Activated CD8-positive, alpha-beta memory T cell treated with anti-CD3 and anti-CD28 coated beads for 24 hours (primary cell): ENCODE results near the gene ABCG1.
"Not testable (repeated sequence)": the region's sequence is repeated elsewhere in the genome, so short reads cannot be mapped to it uniquely, and the experiment has no call there.

ENCODE experiments used
- DNase-seq: peaks from one replicate; pipeline ENCODE4 v3.0.0-alpha.2; 2020

ABCG1 gene

DNA sequence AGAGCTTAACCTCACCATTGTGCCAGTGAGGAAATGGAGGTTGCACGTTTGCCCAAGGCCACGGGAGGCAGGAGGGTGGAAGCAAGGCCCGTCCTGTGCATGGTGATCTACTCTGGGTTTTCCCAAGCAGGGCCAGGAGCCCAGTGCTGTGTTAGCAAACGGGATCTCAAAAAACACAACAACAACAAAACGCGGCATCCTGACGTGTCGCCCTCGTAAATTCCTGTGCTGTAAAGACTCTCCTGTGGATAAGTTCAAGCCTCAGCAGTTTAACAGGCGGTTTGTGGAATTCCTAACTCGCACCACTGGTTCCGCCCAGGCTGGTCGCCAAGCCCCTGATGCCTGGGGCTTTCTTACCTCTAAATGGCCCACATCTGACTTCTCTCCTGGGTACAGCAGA, 57.1 kb downstream of the ABCG1 start:
- no peak for DNase-seq

DNA sequence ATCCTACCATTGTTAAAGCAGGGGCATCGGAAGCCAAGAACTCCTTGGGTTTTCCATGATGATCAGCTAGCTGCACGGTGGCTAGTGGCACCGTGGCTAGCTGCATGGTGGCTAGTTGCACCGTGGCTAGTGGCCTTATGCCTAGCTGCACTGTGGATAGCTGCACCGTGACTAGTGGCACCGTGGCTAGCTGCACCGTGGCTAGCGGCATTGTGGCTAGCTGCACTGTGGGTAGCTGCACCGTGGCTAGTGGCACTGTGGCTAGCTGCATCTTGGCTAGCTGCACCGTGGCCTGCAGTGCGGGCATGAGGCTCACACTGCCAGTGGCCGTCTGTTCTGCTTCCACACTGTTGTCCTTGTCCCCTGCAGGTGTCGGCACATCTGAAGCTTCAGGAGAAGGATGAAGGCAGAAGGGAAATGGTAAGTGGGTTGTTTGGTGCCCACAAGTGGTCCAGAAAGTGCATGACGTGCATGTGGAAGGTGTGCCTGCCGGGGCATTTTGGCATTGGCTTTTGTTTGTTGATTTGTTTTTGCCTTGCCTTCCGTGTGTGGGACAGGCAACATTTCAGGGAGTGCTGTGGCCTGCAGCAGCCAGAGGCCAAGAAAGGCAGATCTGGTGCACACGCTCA, 57.7 kb downstream of the ABCG1 start:
- DNase-seq = no peak

DNA sequence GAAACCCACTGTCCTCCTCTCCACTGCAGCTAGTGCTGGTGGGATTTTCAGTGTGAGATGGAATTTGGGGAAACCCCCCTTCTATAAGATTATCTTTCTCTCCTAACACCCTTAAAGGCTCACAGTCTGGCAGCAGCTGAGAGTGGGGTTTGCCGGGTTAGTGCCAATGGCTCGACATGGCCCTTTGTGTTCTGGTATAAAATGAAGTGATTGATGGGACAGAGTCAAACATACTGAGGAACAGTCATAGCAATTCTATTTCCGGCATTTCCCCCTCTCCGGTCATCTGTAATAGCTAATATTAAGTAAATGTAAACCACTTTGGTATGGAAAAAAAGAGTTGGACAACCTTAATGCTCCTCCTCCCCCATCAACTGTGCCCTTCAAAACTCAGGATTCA, 58.7 kb downstream of the ABCG1 start:
- no peak for DNase-seq

DNA sequence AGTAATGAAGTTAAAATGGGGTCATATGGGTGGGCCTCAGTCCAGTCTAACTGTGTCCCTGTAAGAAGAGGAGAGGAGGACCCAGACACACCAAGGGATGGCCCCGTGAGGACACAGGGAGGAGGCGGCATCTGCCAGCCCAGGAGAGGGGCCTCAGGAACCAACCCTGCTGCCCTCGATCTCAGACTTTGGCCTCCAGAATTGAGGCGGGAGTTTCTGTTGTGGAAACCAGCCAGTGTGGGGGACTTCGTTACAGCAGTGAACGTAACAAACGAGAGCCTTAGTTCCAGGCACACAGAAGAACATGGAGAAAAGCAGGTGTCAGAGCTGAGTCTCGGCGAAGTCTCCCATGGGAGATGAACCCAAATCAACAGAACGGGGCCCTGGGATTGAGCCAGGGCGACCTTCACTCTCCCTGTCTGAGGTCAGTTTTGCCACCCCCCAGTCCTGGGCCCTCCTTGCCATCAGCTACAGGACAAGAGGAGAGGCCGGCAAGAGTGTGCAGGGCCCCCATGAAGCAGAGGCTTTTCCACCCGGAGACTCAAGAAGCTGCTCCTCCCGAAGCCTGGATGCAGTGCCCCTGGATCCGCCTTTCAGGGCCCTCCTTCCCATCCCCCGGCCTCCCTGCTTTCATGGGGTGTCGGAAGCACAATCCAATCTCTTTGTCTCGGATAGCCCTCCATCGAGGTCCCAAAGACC, 59.7 kb downstream of the ABCG1 start:
- DNase-seq = no peak

DNA sequence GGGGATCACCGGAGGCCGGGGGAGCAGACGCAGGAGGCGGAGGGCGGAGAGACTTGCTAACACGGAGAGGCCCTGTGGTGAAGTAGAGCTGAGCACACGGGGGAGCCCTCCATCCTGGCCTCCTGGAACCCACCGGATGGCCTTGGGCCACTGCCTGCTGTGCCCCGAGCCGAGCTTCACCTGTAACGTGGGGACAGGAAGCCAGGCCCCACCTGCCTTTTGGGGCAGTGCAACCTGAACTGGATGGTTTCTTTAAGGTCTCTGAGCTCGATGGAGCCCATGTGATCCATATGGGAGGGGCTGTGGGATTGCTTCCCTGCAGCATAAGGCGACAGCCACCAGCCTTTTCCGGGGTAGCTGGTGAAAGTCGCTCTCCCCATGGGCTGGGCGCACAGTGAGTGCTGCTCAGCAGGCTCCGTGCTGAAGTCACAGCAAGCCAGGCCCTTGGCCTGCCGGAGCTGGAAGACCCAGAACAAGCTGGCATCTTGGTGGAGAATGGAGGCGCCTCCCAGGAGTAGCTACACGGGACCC, 60.5 kb downstream of the ABCG1 start:
- no peak for DNase-seq

DNA sequence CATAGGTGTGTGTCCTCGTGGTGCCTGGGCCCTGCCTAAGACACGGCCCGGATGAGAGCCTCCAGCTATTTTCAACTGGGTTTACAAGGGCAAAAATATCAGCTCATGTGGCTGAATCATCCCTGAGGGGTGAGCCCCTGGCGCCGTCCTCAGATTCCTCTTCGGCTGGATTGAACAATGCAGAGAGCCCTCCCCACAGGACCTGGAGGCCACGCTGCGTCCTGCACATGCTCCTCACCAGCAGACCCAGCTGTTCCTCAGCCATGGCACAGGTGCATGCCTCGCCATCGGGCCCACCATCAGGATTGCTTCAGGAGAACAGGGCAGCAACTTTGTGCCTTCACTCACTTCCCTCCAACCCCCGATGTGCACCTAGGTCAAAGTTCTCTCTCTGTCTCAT, 60.9 kb downstream of the ABCG1 start:
- no peak for DNase-seq

DNA sequence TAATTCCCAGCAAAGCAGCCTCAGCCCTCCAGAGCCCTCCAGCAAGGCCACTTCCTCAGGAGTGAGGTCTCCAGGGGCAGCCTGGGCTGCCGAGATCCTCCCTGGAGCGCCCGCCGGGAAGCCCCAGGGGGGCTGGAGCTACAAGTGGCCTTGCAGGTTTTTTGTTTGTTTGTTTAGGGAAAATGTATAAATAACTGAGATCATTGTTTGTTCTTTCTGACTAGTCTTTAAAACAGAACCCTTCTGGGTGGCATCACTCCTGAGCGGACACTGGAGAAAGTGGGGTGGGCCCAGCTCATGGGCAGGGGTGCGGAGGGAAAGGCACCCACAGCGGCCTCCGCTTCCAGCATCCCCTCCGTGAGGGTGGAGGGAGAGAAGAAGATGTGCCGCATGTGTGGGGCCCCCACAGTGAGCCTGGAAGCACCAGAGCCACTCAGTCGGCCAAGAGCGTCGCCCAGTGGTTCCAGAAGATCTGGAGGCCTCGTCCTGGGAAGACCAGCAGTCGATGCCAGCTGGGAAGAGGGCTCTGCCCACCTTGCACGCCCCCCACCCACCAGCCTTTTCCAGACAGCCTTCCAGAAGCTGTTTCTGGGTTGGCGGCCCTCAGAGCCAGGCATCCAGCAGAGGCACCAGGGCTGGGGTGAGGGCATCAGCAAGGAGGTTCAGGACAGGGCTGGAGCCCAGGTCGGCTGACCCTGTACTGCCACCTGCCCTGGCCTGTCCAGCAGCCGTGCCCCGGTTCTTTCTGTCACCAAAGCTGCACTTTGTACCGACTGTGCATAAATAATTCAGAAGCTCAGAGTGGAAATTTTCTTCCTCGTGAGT, 61.6 kb downstream of the ABCG1 start:
- no peak for DNase-seq

DNA sequence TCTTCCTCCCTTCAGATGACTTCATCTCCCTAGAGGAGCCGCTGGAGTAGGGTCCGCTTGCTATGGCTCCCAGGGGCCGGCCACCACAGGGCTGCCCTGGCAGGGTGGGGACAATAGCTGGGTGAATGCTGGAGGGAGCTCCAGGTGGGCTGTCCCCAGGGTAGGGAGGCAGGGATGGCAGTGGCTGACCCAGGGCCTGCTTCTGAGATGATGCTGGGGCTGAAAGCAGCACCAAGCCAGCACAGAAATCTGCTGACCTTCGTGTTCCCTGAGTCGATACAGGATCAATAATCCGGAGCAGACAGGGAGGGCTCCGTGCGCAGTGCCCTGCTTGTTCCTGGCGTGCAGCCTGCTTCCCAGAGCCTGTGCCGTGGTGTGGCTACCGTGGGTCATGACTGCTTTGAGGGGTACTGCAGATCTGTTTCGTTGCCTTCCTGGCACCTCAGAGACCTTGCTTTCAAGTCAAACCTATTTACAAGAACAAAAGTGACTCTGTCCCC, 62.3 kb downstream of the ABCG1 start:
- DNase-seq = no peak

DNA sequence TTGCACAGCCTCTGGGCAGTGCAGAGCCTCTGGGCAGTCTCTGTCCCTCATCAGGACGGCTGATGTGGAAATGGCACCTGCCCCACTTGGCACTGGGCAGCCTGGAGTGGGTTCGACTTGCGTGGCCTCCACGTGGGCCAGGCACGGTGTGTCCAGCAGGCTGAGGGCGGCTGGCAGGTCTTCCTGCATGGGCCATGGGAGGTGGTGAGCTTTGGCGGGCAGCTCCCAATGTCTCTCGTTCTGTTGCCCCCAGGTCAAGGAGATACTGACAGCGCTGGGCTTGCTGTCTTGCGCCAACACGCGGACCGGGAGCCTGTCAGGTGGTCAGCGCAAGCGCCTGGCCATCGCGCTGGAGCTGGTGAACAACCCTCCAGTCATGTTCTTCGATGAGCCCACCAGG, 63.1 kb downstream of the ABCG1 start:
- DNase-seq = no peak

DNA sequence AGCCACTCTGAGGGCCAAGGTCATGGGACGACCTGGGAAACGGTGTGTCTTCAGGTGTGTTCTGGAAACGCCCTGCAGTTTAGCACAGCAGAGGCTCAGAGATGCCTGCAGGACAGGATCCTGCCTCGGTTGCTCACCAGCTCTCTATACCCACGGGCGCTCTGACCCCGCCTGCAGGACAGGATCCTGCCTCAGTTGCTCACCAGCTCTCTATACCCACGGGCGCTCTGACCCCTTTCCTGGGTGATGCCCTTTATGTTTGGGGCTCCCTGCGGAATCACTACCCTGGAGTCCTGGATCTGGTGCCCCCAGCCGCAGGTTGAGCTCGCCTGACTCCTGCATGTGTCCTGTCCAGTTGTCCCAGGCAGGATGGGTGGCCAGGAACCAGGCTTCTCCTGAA, 63.8 kb downstream of the ABCG1 start:
- no peak for DNase-seq

DNA sequence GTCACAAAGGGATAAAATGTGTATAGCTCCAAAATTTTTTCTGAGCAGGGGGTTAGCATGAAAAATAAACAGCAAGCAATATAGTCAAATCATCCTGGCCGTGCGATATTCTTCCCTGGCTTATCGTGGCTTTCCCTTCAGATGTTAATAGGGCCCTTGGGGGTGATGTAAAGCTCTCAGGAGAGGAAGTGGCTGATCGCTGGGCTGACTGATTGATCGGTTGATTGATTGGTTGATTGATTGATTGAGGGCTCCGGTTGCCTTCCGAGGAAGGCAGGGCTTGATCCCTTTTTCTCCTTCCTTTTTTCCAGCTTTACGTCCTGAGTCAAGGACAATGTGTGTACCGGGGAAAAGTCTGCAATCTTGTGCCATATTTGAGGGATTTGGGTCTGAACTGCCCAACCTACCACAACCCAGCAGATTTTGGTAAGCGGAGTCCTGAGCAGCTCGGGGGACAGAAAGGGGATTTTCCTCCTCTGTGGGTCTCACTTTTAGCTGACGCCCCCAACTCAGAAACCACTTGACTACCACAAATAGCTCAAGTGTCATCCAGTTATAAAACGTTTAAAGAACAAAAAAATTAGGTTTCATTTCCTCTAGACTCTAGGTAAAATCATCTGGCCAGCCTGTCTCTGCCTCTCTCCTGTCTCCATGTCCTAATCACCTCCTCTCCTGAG, 66.8 kb downstream of the ABCG1 start:
- DNase-seq = no peak

DNA sequence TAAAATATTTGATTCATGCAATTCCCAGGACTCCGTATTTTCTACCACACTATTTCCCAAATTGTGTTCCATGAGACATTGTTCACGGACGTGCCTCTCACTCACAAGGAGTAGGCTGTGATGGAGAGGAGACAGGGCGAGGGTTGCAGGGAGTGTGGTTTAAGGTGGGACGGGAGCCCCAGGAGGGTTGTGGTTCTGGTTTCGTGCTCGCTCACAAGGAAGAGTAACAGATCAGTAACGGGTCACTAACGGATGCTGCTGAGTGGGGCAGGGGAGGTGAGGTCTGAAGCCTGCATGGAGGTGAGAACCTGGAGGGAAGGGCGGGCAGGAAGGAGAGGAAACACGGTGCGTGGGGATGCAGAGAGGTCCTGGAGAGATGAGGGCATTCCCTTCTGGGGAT, 67.5 kb downstream of the ABCG1 start:
- no peak for DNase-seq

DNA sequence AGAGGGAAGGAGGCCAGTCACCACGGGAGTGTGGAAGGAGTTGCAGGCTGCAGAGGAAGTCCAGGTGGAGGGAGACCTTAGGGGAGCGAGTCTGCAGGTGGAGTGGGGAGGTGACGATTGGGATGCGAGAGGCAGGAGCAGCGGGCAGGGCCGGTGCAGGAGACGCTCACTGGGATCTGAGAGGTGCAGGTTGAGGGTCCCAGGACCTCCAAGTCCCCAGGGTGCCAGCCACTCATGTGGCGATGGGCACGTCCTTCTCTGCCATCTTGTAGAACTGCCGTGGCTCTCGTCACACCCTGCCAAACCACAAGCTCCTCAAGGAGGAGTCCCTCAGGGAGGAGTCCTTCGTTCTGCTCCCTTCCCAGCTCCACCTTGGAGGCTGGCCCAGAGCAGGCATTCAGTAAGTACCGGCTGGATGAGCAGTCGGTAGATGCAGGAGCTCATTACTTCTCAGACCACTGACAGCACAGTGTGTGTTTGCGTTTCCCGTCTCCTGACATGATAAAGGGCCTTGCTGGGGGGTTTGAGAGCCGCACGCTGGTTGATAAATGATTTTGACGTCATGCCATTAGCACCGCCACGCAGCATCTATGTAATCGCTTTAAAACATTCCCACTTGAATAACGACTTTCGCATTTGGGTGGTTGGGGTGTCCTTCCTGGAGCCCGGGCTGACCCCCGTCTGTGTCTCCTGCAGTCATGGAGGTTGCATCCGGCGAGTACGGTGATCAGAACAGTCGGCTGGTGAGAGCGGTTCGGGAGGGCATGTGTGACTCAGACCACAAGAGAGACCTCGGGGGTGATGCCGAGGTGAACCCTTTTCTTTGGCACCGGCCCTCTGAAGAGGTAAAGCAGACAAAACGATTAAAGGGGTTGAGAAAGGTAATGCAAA, 68.5 kb downstream of the ABCG1 start:
- no peak for DNase-seq

DNA sequence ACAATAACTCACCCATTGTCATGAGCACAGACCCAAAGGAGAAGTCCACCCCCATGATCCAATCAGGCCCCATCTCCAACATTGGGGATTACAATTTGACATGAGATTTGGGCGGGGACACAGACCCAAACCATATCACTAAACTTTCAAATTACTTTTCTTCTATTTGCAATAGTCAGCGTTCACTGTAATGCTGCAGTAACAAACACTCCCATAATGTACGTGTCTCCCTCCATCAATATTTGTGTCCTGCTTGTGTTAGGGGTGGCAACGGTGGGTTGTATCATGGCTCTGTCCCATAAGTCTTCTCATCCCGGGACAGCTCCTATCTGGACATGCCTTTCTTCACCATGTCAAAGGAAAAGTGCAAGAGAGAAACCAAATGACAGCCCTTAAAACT, 70.0 kb downstream of the ABCG1 start:
- no peak for DNase-seq

DNA sequence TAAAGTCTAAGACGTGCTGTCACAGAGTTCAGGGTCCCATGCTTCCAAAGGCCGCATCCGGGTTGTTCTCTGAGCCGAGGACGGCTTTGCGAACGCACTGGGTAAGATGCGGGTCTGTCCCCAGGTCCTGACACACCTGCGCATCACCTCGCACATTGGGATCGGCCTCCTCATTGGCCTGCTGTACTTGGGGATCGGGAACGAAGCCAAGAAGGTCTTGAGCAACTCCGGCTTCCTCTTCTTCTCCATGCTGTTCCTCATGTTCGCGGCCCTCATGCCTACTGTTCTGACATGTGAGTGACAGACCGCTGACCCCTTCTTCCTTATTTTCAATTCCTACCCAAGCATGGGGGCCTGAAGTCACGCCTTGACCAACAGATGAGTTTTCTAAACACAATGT, 71.0 kb downstream of the ABCG1 start:
- no peak for DNase-seq

DNA sequence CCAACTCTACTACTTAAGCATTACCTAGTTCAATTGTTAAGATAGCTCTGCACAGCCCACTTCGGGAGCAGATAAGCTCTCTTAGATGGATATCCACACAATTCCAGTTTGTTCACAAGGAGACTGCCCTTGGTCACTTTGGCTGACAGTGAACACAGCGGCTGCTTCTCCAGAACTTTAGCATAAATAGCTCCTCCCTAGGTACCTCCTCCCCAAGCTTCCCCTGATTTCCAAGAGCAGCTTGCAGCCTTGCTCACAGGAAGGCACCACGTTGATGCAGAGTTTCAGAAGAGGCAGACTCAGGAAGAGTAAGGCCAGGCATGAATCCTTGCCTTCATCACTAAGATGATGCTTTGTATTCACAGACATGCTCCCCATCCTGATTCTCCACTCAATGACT, 71.6 kb downstream of the ABCG1 start:
- no peak for DNase-seq

DNA sequence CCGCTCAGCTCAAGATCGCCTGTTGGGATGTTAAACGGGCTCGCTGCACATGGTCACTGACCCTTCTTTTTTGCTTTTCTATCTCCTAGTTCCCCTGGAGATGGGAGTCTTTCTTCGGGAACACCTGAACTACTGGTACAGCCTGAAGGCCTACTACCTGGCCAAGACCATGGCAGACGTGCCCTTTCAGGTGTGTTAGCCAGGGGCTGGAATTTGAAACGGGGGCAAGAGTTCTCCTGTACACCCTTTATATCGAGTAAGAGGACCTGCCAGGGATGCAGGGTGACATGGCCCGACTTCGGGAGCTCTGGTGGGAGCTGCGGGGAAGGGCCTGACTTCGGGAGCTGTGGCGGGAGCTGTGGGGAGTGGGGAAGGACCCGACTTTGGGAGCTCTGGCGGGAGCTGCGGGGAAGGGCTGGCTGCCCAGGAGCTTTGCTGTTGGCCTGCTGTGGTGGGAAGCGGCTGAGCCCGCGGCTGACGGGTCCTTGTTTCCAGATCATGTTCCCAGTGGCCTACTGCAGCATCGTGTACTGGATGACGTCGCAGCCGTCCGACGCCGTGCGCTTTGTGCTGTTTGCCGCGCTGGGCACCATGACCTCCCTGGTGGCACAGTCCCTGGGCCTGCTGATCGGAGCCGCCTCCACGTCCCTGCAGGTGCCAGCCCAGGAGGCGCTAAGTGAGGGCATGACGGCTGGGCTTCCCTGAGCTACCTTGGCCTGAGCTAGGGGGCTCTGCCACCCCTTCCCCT, 72.2 kb downstream of the ABCG1 start:
- DNase-seq = no peak

DNA sequence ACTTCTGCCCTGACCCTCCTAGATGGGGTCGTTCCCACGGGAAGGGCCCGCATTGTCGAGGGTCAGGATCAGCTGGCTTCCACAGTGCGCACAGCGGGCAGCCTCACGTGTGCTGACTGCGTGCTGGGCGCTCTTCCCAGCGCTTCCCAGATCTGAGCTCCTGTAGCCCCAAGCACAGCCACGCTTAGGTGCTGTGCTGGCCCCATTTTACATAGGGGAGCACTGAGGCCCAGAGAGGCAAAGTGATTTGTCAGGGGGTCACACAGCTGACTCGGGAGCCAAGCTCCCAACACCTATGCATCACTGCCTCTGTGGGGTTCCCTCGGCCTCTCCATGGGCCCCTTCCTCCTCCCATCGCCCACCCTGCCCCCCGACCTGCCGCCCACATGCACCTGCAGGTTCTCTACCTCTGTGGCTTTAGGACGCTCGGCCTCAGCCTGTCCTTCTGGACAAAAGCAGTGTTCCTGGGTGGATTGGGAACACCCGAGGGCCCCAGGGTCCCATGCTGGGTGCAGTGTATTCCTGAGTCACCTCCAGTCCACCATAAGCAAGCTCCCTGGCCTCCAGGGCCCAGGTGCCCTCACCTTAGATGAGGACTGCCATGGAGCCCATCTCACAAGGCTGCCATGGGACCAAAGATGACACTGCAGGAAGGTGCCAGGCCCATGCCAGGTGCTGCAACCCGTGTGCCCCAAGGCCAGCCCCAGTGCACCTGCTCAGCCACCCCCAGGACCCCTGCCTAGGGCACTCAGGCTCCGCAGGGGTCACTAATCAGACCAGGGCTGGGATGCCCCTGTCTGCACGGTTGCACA, 73.0 kb downstream of the ABCG1 start:
- DNase-seq = no peak

DNA sequence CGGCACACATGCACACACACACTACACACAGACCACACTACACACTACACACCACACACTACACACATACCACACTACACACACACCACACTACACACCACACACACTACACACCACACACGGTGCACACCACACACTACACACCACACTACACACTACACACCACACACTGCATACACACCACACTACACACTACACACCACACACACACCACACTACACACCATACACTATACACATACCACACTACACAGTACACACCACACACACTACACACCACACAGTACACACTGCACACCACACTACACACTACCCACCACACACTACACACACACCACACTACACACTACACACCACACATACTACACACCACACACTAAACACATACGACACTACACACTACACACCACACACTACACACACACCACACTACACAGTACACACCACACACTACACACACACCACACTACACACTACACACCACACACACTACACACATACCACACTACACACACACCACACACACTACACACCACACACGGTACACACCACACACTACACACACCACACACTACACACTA, 73.7 kb downstream of the ABCG1 start:
- DNase-seq = not testable (repeated sequence)
